Measurements from ENCODE around the gene ACOT4. TPM values are rescaled to one million over a fixed set of nuclear protein-coding genes. Genes with fewer than 3 reads are reported as not detected.

The ACOT4 gene
- polyA plus RNA-seq, 1 experiment = 0.45 TPM

- Histone ChIP-seq H3K9me3 (ENCODE audit: control insufficient read depth, insufficient read depth, low read length) (no peaks in the 10 kb centered on the region), H3K27ac (ENCODE audit: low read depth, low read length) (no peak overlapping the region), H3K4me3 (ENCODE audit: low read depth, low read length) (no peak overlapping the region), H3K27me3 (ENCODE audit: control insufficient read depth, insufficient read depth, low read length) (peaks cover 2% of the 10 kb centered on the region)
- no peak for TF ChIP-seq CTCF (IDR thresholded peaks at IDR 0.05; ENCODE audit: low read depth, low read length)
- no peak for DNase-seq (ENCODE audit: low read depth, low spot score)
- ChIA-PET CTCF (interaction anchor here (0.5 to 1.6 kb wide), 2 partner anchors 117 to 247 kb away, joined by 3 to 6 read pairs; no protein-coding TSS in a partner anchor), POLR2A (interaction anchor here (1.2 kb wide), 1 partner anchor 13 kb away, joined by 3 read pairs; the partner anchor contains the start of gene ACOT6)
Observed at GRCh38 chr14:73625706-73626105, 34.0 kb downstream of the ACOT4 start.

GRCh38 chr14:73627151-73627558 lies 35.5 kb downstream of the ACOT4 start:
- no peak overlapping the region for H3K27ac ChIP-seq (ENCODE audit: low read depth, low read length)
- H3K9me3 ChIP-seq (ENCODE audit: control insufficient read depth, insufficient read depth, low read length) = no peaks in the 10 kb centered on the region
- H3K27me3 ChIP-seq (ENCODE audit: control insufficient read depth, insufficient read depth, low read length) = no peaks in the 10 kb centered on the region
- CTCF ChIA-PET = interaction anchor here (1.6 kb wide), 1 partner anchor 118 kb away, joined by 6 read pairs; no protein-coding TSS in a partner anchor
- POLR2A ChIA-PET = interaction anchor here (0.7 kb wide), 1 partner anchor 274 kb away, joined by 4 read pairs; no protein-coding TSS in a partner anchor
- DNase-seq (ENCODE audit: low read depth, low spot score) = no peak
- no peak for TF ChIP-seq CTCF (IDR thresholded peaks at IDR 0.05; ENCODE audit: low read depth, low read length)
- H3K4me3 ChIP-seq (ENCODE audit: low read depth, low read length) = no peak overlapping the region

GRCh38 chr14:73630009-73630780 lies 38.5 kb downstream of the ACOT4 start:
- H3K4me3 ChIP-seq (ENCODE audit: low read depth, low read length) = no peak overlapping the region
- no peak for DNase-seq (ENCODE audit: low read depth, low spot score)
- ChIA-PET POLR2A (interaction anchor here (0.7 kb wide), 1 partner anchor 52 kb away, joined by 3 read pairs; no protein-coding TSS in a partner anchor), CTCF (interaction anchor here (2.4 kb wide), 1 partner anchor 122 kb away, joined by 17 read pairs; no protein-coding TSS in a partner anchor)
- no peak overlapping the region for H3K27ac ChIP-seq (ENCODE audit: low read depth, low read length)
- no peak for TF ChIP-seq CTCF (IDR thresholded peaks at IDR 0.05; ENCODE audit: low read depth, low read length)
- no peaks in the 10 kb centered on the region for H3K9me3 ChIP-seq (ENCODE audit: control insufficient read depth, insufficient read depth, low read length)
- no peaks in the 10 kb centered on the region for H3K27me3 ChIP-seq (ENCODE audit: control insufficient read depth, insufficient read depth, low read length)

- ChIA-PET CTCF (interaction anchor here (0.5 to 3.4 kb wide), 35 partner anchors 10 to 461 kb away, joined by 3 to 86 read pairs (median 4); partner anchors contain the start of genes ACOT1, ACOT2, ACOT6 and DNAL1), POLR2A (interaction anchor here (1.0 kb wide), 1 partner anchor 32 kb away, joined by 3 read pairs; no protein-coding TSS in a partner anchor)
- TF ChIP-seq CTCF (IDR thresholded peaks at IDR 0.05; ENCODE audit: low read depth, low read length) = peak; percentile 92
- Histone ChIP-seq H3K4me3 (ENCODE audit: low read depth, low read length) (peak overlapping the region; percentile 46), H3K27ac (ENCODE audit: low read depth, low read length) (no peak overlapping the region), H3K9me3 (ENCODE audit: control insufficient read depth, insufficient read depth, low read length) (no peaks in the 10 kb centered on the region), H3K27me3 (ENCODE audit: control insufficient read depth, insufficient read depth, low read length) (no peaks in the 10 kb centered on the region)
- DNase-seq (ENCODE audit: low read depth, low spot score) = peak; percentile 37
Observed at GRCh38 chr14:73633116-73634010, 41.7 kb downstream of the ACOT4 start.

All from AG04450 (cell line).